H1 (cell line): ENCODE results near the gene UNC119. TPM values are rescaled to one million over a fixed set of nuclear protein-coding genes. Genes with fewer than 3 reads are reported as not detected.

Experiments
- CTCF ChIA-PET: fragments of 300-600 bp; sonication (Branson Sonifier 250); formaldehyde crosslinking; loops from one replicate; lab custom pipeline; 2021; ENCODE audit not compliant: partially characterized antibody; lab: Charles Lee
- POLR2A ChIA-PET: fragments of 300-600 bp; sonication (Branson Sonifier 250); formaldehyde crosslinking; loops from one replicate; lab custom pipeline; 2021; ENCODE audit warnings: inconsistent platforms; ENCODE audit not compliant: partially characterized antibody; lab: Charles Lee
- DNase-seq, 2 experiments: peaks; one replicate each; pipeline versions ENCODE4 v3.0.0 to v3.0.0-alpha.2; 2010 to 2022; ENCODE audit warnings: low spot score in 2 of 2, low read depth in 1 of 2, mixed read lengths in 1 of 2
- FAIRE-seq: peaks from 2 replicates; lab custom pipeline; 2011; peaks lifted over from hg19 to GRCh38; lab: Jason Lieb, UNC
- H2AFZ ChIP-seq: 2 replicates; pipeline ENCODE4 v1.8.1; 2012; ENCODE audit warnings: low read length, inconsistent platforms
- H2AK5ac ChIP-seq: 2 replicates; pipeline ENCODE4 v1.6.1; 2013; ENCODE audit warnings: low read depth, low read length
- H2BK120ac ChIP-seq: replicated peaks from 2 replicates; pipeline ENCODE3; 2013; ENCODE audit warnings: low read depth, low read length, inconsistent platforms
- H2BK12ac ChIP-seq: 2 replicates; pipeline ENCODE4 v1.6.1; 2013; ENCODE audit warnings: low read depth, low read length
- H2BK15ac ChIP-seq: 2 replicates; pipeline ENCODE4 v1.6.1; 2013; ENCODE audit warnings: low read length
- H2BK20ac ChIP-seq: 2 replicates; pipeline ENCODE4 v1.6.1; 2013; ENCODE audit warnings: low read length
- H2BK5ac ChIP-seq: 2 replicates; pipeline ENCODE4 v1.6.1; 2013; ENCODE audit warnings: low read depth, low read length
- H3K14ac ChIP-seq: 2 replicates; pipeline ENCODE4 v1.6.1; 2013; ENCODE audit warnings: inconsistent platforms; ENCODE audit not compliant: insufficient read length
- H3K18ac ChIP-seq: 2 replicates; pipeline ENCODE4 v1.6.1; 2013; ENCODE audit warnings: low read length; ENCODE audit errors: extremely low read depth
- H3K23ac ChIP-seq: 2 replicates; pipeline ENCODE4 v1.6.1; 2013; ENCODE audit warnings: inconsistent platforms; ENCODE audit not compliant: insufficient read length
- H3K23me2 ChIP-seq: 2 replicates; pipeline ENCODE4 v1.6.1; 2013; ENCODE audit warnings: low read depth, low read length
- H3K27ac ChIP-seq: 2 replicates; pipeline ENCODE4 v1.6.1; 2011; ENCODE audit warnings: low read depth, low read length, inconsistent platforms
- H3K27me3 ChIP-seq, 4 experiments: replicated peaks in 1 of 4; 1 replicate in 1 of 4; 2 replicates in 3 of 4; pipeline versions ENCODE4 v1.6.1 to v1.8.1; 2011 to 2013; ENCODE audit warnings: low read length in 3 of 4, mild to moderate bottlenecking in 3 of 4, inconsistent platforms in 2 of 4, mixed read lengths in 2 of 4, moderate library complexity in 1 of 4; ENCODE audit not compliant: control insufficient read depth in 3 of 4, insufficient read depth in 3 of 4; ENCODE audit errors: extremely low read depth in 1 of 4
- H3K36me3 ChIP-seq, 4 experiments: 2 replicates each; pipeline versions ENCODE4 v1.6.1 to v1.8.1; 2011 to 2013; ENCODE audit warnings: mild to moderate bottlenecking in 4 of 4, low read length in 3 of 4, moderate library complexity in 2 of 4, control low read depth in 1 of 4, inconsistent platforms in 1 of 4; ENCODE audit not compliant: insufficient read depth in 4 of 4, control insufficient read depth in 2 of 4
- H3K4ac ChIP-seq: replicated peaks from 2 replicates; pipeline ENCODE3; 2013; ENCODE audit warnings: low read length, low read depth, mixed read lengths, inconsistent platforms; ENCODE audit not compliant: insufficient read length
- H3K4me1 ChIP-seq, 4 experiments: replicated peaks in 1 of 4; 1 replicate in 1 of 4; 2 replicates in 3 of 4; pipeline versions ENCODE4 v1.6.1 to v1.8.1; 2011 to 2013; ENCODE audit warnings: low read length in 3 of 4, inconsistent platforms in 2 of 4, mixed read lengths in 1 of 4; ENCODE audit not compliant: insufficient read depth in 4 of 4, control insufficient read depth in 3 of 4
- H3K4me2 ChIP-seq, 2 experiments: 2 replicates each; pipeline versions ENCODE4 v1.6.1 to v1.8.1; 2011 to 2013; ENCODE audit warnings: low read depth in 2 of 2, low read length in 2 of 2, control low read depth in 1 of 2, inconsistent platforms in 1 of 2, mild to moderate bottlenecking in 1 of 2; ENCODE audit not compliant: insufficient read depth in 1 of 2
- H3K4me3 ChIP-seq, 4 experiments: fragments of 200-600, 300-600 bp in 1 of 4; sonication (generic), shearing (Covaris generic), sonication (Bioruptor Twin) in 1 of 4; 2 replicates each; pipeline versions ENCODE4 v1.5.1 to v1.8.1; 2011 to 2016; ENCODE audit warnings: low read length in 4 of 4, low read depth in 3 of 4, control low read depth in 2 of 4, inconsistent platforms in 2 of 4, mild to moderate bottlenecking in 2 of 4, mixed read lengths in 1 of 4, moderate library complexity in 1 of 4; ENCODE audit not compliant: insufficient read depth in 2 of 4; ENCODE audit errors: extremely low read depth in 1 of 4
- H3K56ac ChIP-seq: replicated peaks from 2 replicates; pipeline ENCODE3; 2013; ENCODE audit warnings: low read depth, mild to moderate bottlenecking, mixed read lengths, low read length, inconsistent platforms; ENCODE audit not compliant: insufficient read length
- H3K79me1 ChIP-seq: 2 replicates; pipeline ENCODE4 v1.6.1; 2013; ENCODE audit warnings: low read depth, low read length, control low read depth
- H3K79me2 ChIP-seq, 2 experiments: 2 replicates each; pipeline versions ENCODE4 v1.6.1 to v1.8.1; 2012 to 2013; ENCODE audit warnings: low read length in 2 of 2, mild to moderate bottlenecking in 2 of 2, inconsistent platforms in 1 of 2; ENCODE audit not compliant: insufficient read depth in 2 of 2, control insufficient read depth in 1 of 2
- H3K9ac ChIP-seq, 4 experiments: replicated peaks in 1 of 4; 1 replicate in 1 of 4; 2 replicates in 3 of 4; pipeline versions ENCODE4 v1.6.1 to v1.8.1; 2011 to 2013; ENCODE audit warnings: low read depth in 3 of 4, low read length in 3 of 4, control low read depth in 2 of 4, mild to moderate bottlenecking in 2 of 4, moderate library complexity in 2 of 4, inconsistent platforms in 1 of 4; ENCODE audit errors: extremely low read depth in 1 of 4
- H3K9me3 ChIP-seq, 2 experiments: 2 replicates each; pipeline versions ENCODE4 v1.6.1 to v1.8.1; 2012 to 2013; ENCODE audit warnings: mild to moderate bottlenecking in 2 of 2, moderate library complexity in 2 of 2, control low read depth in 1 of 2, inconsistent platforms in 1 of 2, low read depth in 1 of 2, low read length in 1 of 2, mixed read lengths in 1 of 2; ENCODE audit not compliant: insufficient read depth in 2 of 2
- H4K20me1 ChIP-seq, 2 experiments: replicated peaks in 1 of 2; 2 replicates each; pipeline versions ENCODE3 to v1.8.1; 2011 to 2013; ENCODE audit warnings: inconsistent platforms in 2 of 2, low read length in 2 of 2, mild to moderate bottlenecking in 1 of 2; ENCODE audit not compliant: insufficient read depth in 2 of 2, control insufficient read depth in 1 of 2
- H4K5ac ChIP-seq: 2 replicates; pipeline ENCODE4 v1.6.1; 2013; ENCODE audit warnings: low read length, low read depth, mixed read lengths, inconsistent platforms; ENCODE audit not compliant: insufficient read length
- H4K8ac ChIP-seq: 2 replicates; pipeline ENCODE4 v1.8.0; 2013; ENCODE audit warnings: mild to moderate bottlenecking, moderate library complexity, low read length, inconsistent platforms; ENCODE audit not compliant: insufficient read depth; ENCODE audit errors: extremely low read depth
- H4K91ac ChIP-seq: replicated peaks from 2 replicates; pipeline ENCODE3; 2013; ENCODE audit warnings: low read length, mixed read lengths, inconsistent platforms; ENCODE audit not compliant: insufficient read length
- CHD1 ChIP-seq: IDR thresholded peaks from 2 replicates; pipeline ENCODE4 v1.6.1; 2012; ENCODE audit warnings: low read depth, low read length, improper control_type of control experiment
- CREB1 ChIP-seq: IDR thresholded peaks from 2 replicates; pipeline ENCODE4 v1.6.1; 2012; ENCODE audit warnings: inconsistent platforms
- EP300 ChIP-seq, 2 experiments: IDR thresholded peaks; 1 replicate in 1 of 2; 2 replicates in 1 of 2; pipeline ENCODE4 v1.6.1; 2011 to 2012; ENCODE audit warnings: low read depth in 2 of 2, low read length in 2 of 2, mild to moderate bottlenecking in 2 of 2, borderline replicate concordance in 1 of 2, inconsistent platforms in 1 of 2, moderate library complexity in 1 of 2
- NRF1 ChIP-seq: IDR thresholded peaks from 2 replicates; pipeline ENCODE4 v1.6.1; 2011; ENCODE audit warnings: mild to moderate bottlenecking, low read depth, low read length, improper control_type of control experiment
- POU5F1 ChIP-seq: IDR thresholded peaks from 2 replicates; pipeline ENCODE4 v1.6.1; 2011; ENCODE audit warnings: low read depth, mild to moderate bottlenecking, low read length, moderate library complexity
- RFX5 ChIP-seq: IDR thresholded peaks from 2 replicates; pipeline ENCODE4 v1.6.1; 2011; ENCODE audit warnings: low read depth, low read length, improper control_type of control experiment, borderline replicate concordance
- RNF2 ChIP-seq: fragments of 200-900, 300-1000 bp; sonication (generic); IDR thresholded peaks from 2 replicates; pipeline ENCODE4 v1.7.1; 2016; ENCODE audit warnings: borderline replicate concordance, low read depth, mild to moderate bottlenecking, antibody characterized with exemption, low read length; ENCODE audit not compliant: poor library complexity, severe bottlenecking; ENCODE audit errors: missing control alignments
- RXRA ChIP-seq: IDR thresholded peaks from 2 replicates; pipeline ENCODE4 v1.6.1; 2011; ENCODE audit warnings: low read depth, mild to moderate bottlenecking, low read length, moderate library complexity; ENCODE audit not compliant: insufficient read depth
- SAP30 ChIP-seq: fragments of 300-600 bp; sonication (generic); IDR thresholded peaks from 2 replicates; pipeline ENCODE4 v1.7.1; 2012; ENCODE audit warnings: low read length, moderate library complexity, mild to moderate bottlenecking, inconsistent platforms; ENCODE audit not compliant: insufficient read depth, insufficient replicate concordance
- SP1 ChIP-seq: IDR thresholded peaks from 2 replicates; pipeline ENCODE4 v1.6.1; 2011; ENCODE audit warnings: low read depth, low read length
- SP2 ChIP-seq: IDR thresholded peaks from 2 replicates; pipeline ENCODE4 v1.6.1; 2012; ENCODE audit warnings: mild to moderate bottlenecking, low read length, inconsistent platforms
- SP4 ChIP-seq: IDR thresholded peaks from 2 replicates; pipeline ENCODE4 v1.6.1; 2012; ENCODE audit warnings: low read length, inconsistent platforms
- YY1 ChIP-seq: IDR thresholded peaks from 2 replicates; pipeline ENCODE4 v1.6.1; 2011; ENCODE audit warnings: low read depth, mild to moderate bottlenecking, low read length
- WGBS, 2 experiments: shearing (Covaris generic) in 1 of 2; methylation state at CpG; one replicate each; pipeline versions ENCODE4 v1.1.6 to v1.1.7; 2013 to 2015; ENCODE audit warnings: low lambda C conversion rate in 2 of 2, mixed read lengths in 2 of 2, inconsistent platforms in 1 of 2, low coverage in 1 of 2, missing lambda C conversion rate in 1 of 2; ENCODE audit not compliant: insufficient replicate concordance in 2 of 2, insufficient coverage in 1 of 2, insufficient read length in 1 of 2; ENCODE audit errors: extremely low coverage in 1 of 2, missing lambda C conversion rate in 1 of 2; 5-methylcytosine and 5-hydroxymethylcytosine counted together
- polyA plus RNA-seq, 7 experiments: library from polyadenylated mRNA; depleted of rRNA in 3 of 7; stranded (reverse) in 5 of 7; unstranded in 2 of 7; fragments of >200 nt in 5 of 7; fragments of 200-250 nt in 2 of 7; gene quantifications; 1 replicate in 5 of 7; 2 replicates in 1 of 7; 4 replicates in 1 of 7; pipeline versions ENCODE4 v1.2.1 to v1.2.3, GENCODE V29; 2011 to 2013; ENCODE audit warnings: missing spikeins in 2 of 7, mixed read lengths in 2 of 7
- total RNA-seq: library from RNA; stranded (reverse); fragmentation: NEBNext Ultra II Directional; extraction: Animal tissue kit (Norgen Biotek cat#: 25700); gene quantifications from 2 replicates; pipeline ENCODE4 v1.2.1, GENCODE V29; 2021

UNC119 gene
- total and polyA plus RNA-seq, 2 of the 8 experiments (the other 6 are each of a cell fraction or from before 2014, with no cell fraction given) = 43.5 to 94.4 TPM

DNA sequence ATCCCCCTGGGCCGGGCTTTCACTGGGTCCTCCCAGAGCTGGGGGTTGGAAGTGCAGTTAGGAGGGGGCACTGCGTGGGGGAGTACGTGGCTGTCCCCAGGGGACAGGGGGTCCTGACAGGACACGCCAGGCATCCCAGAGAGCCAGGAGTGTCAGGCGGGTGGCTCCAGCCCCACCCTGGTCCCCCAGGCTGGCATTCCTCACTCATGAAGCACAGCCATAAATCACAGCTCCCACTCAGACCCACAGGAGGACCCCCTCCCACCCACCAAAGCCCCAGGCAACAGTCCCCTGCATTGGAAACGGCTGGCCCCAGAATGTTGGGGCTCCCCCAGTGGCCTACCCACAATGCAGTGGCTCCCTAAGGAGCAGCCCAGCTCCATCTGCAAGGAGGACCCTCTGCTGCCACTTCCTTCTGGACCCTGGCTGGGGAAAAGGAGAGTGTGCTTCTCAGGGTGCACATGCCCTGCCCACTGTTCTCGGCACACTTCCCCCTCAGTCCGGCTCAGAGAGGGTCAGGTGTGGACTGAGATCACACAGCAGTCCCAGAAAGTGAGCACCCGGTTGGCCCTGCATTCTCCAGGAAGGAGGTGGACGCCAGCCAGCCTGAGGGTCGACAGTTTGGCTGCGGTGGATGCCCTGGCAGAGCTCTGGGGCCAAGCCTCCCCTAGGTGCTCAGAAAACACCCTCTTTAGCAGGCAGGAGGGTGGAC, 53.6 kb downstream of the UNC119 start:
- no peak overlapping the region for H3K23ac ChIP-seq
- no peak overlapping the region for H2AK5ac ChIP-seq
- H3K4me1 ChIP-seq = peaks cover 0 to 34% (median 9%) of the 10 kb centered on the region in 4 experiments; a peak in 6 of 7 replicates
- no peak overlapping the region for H3K4ac ChIP-seq
- DNase-seq (no peak), FAIRE-seq (no peak)
- H4K20me1 ChIP-seq = no peaks in the 10 kb centered on the region
- no peak overlapping the region for H3K27ac ChIP-seq
- H3K14ac ChIP-seq = no peak overlapping the region
- ChIA-PET POLR2A (interaction anchor here (1.6 kb wide), 1 partner anchor 44 kb away, joined by 4 read pairs; no protein-coding TSS in a partner anchor), CTCF (interaction anchor here (0.8 to 21.4 kb wide), 6 partner anchors 11 to 116 kb away, joined by 3 to 547 read pairs (median 4); no protein-coding TSS in a partner anchor)
- WGBS, 2 experiments = 90% methylated on average over 9 of the region's 12 CpGs; no CpG with 5 or more reads in 1 of the 2 experiments
- H2BK12ac ChIP-seq = peak overlapping the region; percentile 39; the same call in 1 of the 2 replicates
- H4K5ac ChIP-seq = no peak overlapping the region
- no peak overlapping the region for H2BK120ac ChIP-seq
- no peak overlapping the region for H3K9ac ChIP-seq
- no peaks in the 10 kb centered on the region for H3K79me2 ChIP-seq
- H3K36me3 ChIP-seq = no peaks in the 10 kb centered on the region
- peak overlapping the region; percentile 7; the same call in 1 of the 2 replicates for H2BK5ac ChIP-seq
- no peaks in the 10 kb centered on the region for H3K23me2 ChIP-seq
- H3K4me2 ChIP-seq = no peak overlapping the region
- no peaks in the 10 kb centered on the region for H3K79me1 ChIP-seq
- no peak overlapping the region for H3K56ac ChIP-seq
- no peak overlapping the region for H2AFZ ChIP-seq
- H3K4me3 ChIP-seq = no peak overlapping the region
- no peaks in the 10 kb centered on the region for H3K9me3 ChIP-seq
- H3K27me3 ChIP-seq = no peaks in the 10 kb centered on the region
- H3K18ac ChIP-seq = no peak overlapping the region; the same call in 1 of the 2 replicates
- H4K8ac ChIP-seq = no peak overlapping the region
- peak overlapping the region; percentile 97; the same call in 1 of the 2 replicates for H2BK15ac ChIP-seq
- no peak overlapping the region for H4K91ac ChIP-seq
- H2BK20ac ChIP-seq = peak overlapping the region; percentile 98; the same call in 1 of the 2 replicates
- TF ChIP-seq SAP30 (no peak), CHD1 (no peak), POU5F1 (no peak), SP2 (no peak), NRF1 (no peak), CREB1 (no peak), SP1 (no peak), YY1 (no peak), SP4 (no peak), EP300 (IDR thresholded peaks at IDR 0.05; ENCODE audit: borderline replicate concordance in 1 of 2, low read depth in 2 of 2, low read length in 2 of 2) (no peak), RFX5 (no peak), RXRA (no peak), RNF2 (no peak)
